ENCODE measurements around the gene TTC22.

GRCh38 chr1:54837002-54837853 lies 36.1 kb upstream of the TTC22 start:
- TF ChIP-seq, protein P1, sequence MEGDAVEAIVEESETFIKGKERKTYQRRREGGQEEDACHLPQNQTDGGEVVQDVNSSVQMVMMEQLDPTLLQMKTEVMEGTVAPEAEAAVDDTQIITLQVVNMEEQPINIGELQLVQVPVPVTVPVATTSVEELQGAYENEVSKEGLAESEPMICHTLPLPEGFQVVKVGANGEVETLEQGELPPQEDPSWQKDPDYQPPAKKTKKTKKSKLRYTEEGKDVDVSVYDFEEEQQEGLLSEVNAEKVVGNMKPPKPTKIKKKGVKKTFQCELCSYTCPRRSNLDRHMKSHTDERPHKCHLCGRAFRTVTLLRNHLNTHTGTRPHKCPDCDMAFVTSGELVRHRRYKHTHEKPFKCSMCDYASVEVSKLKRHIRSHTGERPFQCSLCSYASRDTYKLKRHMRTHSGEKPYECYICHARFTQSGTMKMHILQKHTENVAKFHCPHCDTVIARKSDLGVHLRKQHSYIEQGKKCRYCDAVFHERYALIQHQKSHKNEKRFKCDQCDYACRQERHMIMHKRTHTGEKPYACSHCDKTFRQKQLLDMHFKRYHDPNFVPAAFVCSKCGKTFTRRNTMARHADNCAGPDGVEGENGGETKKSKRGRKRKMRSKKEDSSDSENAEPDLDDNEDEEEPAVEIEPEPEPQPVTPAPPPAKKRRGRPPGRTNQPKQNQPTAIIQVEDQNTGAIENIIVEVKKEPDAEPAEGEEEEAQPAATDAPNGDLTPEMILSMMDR (conservative IDR thresholded peaks at IDR 0.05; ENCODE audit: low read length): no peak
- no peak for TF ChIP-seq EZH2phosphoT487 (IDR thresholded peaks at IDR 0.05; ENCODE audit: borderline replicate concordance)
